Kidney (tissue), 14 donors: Measurements from ENCODE around the gene TMEM212. TPM values are rescaled to one million over a fixed set of nuclear protein-coding genes. Genes with fewer than 3 reads are reported as not detected.
A peak's percentile ranks its signal among the peaks of the same experiment; 100 is the strongest.

Experiments used
- DNase-seq, 5 donors: peaks; one replicate each; pipeline ENCODE4 v3.0.0-alpha.2; 2013 to 2020
- FAIRE-seq: peaks from 2 replicates; lab custom pipeline; 2012; peaks lifted over from hg19 to GRCh38; lab: Jason Lieb, UNC
- H3K27ac ChIP-seq, 2 donors: one replicate each; pipeline ENCODE4 v1.7.0; 2013; ENCODE audit warnings: low read depth in 2 of 2, low read length in 2 of 2, inconsistent platforms in 1 of 2
- H3K27me3 ChIP-seq: one replicate; pipeline ENCODE4 v1.7.1; 2013; ENCODE audit warnings: low read length, inconsistent platforms; ENCODE audit not compliant: control insufficient read depth, insufficient read depth
- H3K36me3 ChIP-seq, 3 donors: one replicate each; pipeline versions ENCODE4 v1.7.0 to v1.7.1; 2013; ENCODE audit warnings: low read length in 3 of 3, control low read depth in 1 of 3, inconsistent platforms in 1 of 3; ENCODE audit not compliant: insufficient read depth in 3 of 3, control insufficient read depth in 2 of 3
- H3K4me1 ChIP-seq, 3 donors: one replicate each; pipeline versions ENCODE4 v1.7.0 to v1.7.1; 2013; ENCODE audit warnings: low read length in 3 of 3, inconsistent platforms in 1 of 3, low read depth in 1 of 3; ENCODE audit not compliant: control insufficient read depth in 2 of 3, insufficient read depth in 2 of 3
- H3K4me3 ChIP-seq, 3 donors: one replicate each; pipeline versions ENCODE4 v1.7.0 to v1.8.1; 2013; ENCODE audit warnings: low read length in 3 of 3, control low read depth in 1 of 3, inconsistent platforms in 1 of 3
- H3K9ac ChIP-seq, 3 donors: one replicate each; pipeline versions ENCODE4 v1.7.0 to v1.7.1; 2013; ENCODE audit warnings: low read length in 3 of 3, control low read depth in 1 of 3, inconsistent platforms in 1 of 3
- H3K9me3 ChIP-seq, 3 donors: one replicate each; pipeline versions ENCODE4 v1.7.0 to v1.7.1; 2013; ENCODE audit warnings: low read length in 3 of 3, control low read depth in 1 of 3, inconsistent platforms in 1 of 3; ENCODE audit not compliant: control insufficient read depth in 2 of 3, insufficient read depth in 1 of 3
- intact Hi-C: fragments of 100-400 bp; cut with DNase I; formaldehyde crosslinking; loops from one replicate; pipeline ENCODE4 v1.11.1; 2022
- polyA plus RNA-seq: library from polyadenylated mRNA; stranded (reverse); fragments of 350-450 nt; fragmentation: Illumina TruSeq; extraction: RNeasy Lipid Tissue Mini Kit (QIAGEN cat#74804); gene quantifications from one replicate; pipeline ENCODE4 v1.2.3, GENCODE V29; 2014; ENCODE audit warnings: low read depth, low replicate concordance; ENCODE audit not compliant: insufficient read depth
- total RNA-seq: library from RNA; stranded (reverse); fragmentation: NEBNext Ultra II Directional; extraction: Animal tissue kit (Norgen Biotek cat#: 25700); gene quantifications from one replicate; pipeline ENCODE4 v1.2.1, GENCODE V29; 2021
- TF ChIP-seq, protein P1 (sequence below): IDR thresholded peaks from 3 replicates; pipeline ENCODE4 v1.5.1; 2012; ENCODE audit warnings: mild to moderate bottlenecking, moderate library complexity, borderline replicate concordance; ENCODE audit not compliant: insufficient read depth; ENCODE audit errors: extremely low read depth
- donor health status: control.
- donor health status: control.
- donor health status: control.
- donor health status: control.
- donor health status: control.
- donor health status: DM: yes; HTN: yes; CAD: no.
- donor health status: Normal renal cell carcinoma (clear cell type).

TMEM212 gene
- total and polyA plus RNA-seq, 2 donors from 2014 or later, result not detected

DNA sequence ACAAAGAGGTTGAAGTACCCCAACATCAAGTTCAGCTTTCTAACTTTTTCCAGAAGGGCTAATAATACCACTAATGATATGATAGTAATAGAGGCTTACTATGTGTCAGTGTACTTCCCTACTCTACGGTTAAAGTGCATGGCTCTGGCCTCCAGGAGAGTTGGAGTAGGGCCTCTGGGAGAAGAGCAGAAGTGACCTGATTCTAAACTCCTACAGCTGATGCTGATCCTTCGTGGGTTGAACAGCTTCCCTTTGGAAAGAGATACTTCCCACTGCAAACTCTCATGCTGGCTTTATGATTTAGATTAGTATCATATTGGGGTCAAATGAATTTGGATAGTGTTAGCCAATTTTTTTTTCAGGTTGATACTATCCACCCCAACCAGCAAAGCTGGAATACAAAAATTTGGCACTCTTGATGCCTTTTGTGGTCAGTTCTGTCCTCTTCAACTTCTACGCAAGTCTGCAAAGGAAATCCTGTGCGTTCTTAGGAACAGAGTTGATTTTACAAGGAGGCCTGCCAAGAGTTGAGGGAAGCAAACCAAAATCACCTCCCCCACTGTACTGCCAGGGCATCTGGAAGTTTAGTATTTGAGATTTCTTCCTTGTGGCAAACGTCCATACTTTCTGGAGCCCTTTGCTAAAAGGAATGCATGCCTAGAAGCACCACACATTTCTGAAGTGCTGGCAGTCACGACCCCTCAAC, 17.8 kb downstream of the TMEM212 start:
- Histone ChIP-seq H3K4me1 (peaks cover 0 to 2% (median 0%) of the 10 kb centered on the region in 3 donors), H3K9ac (no peak overlapping the region), H3K27me3 (no peaks in the 10 kb centered on the region), H3K36me3 (no peaks in the 10 kb centered on the region), H3K27ac (peak overlapping the region in 1 of 2 donors; percentile 45), H3K9me3 (no peaks in the 10 kb centered on the region), H3K4me3 (no peak overlapping the region)
- FAIRE-seq (no peak), DNase-seq (peak in 1 of 5 donors; percentile 57)
- TF ChIP-seq, protein P1, sequence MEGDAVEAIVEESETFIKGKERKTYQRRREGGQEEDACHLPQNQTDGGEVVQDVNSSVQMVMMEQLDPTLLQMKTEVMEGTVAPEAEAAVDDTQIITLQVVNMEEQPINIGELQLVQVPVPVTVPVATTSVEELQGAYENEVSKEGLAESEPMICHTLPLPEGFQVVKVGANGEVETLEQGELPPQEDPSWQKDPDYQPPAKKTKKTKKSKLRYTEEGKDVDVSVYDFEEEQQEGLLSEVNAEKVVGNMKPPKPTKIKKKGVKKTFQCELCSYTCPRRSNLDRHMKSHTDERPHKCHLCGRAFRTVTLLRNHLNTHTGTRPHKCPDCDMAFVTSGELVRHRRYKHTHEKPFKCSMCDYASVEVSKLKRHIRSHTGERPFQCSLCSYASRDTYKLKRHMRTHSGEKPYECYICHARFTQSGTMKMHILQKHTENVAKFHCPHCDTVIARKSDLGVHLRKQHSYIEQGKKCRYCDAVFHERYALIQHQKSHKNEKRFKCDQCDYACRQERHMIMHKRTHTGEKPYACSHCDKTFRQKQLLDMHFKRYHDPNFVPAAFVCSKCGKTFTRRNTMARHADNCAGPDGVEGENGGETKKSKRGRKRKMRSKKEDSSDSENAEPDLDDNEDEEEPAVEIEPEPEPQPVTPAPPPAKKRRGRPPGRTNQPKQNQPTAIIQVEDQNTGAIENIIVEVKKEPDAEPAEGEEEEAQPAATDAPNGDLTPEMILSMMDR, result no peak
- intact Hi-C loops, result no loop called here

DNA sequence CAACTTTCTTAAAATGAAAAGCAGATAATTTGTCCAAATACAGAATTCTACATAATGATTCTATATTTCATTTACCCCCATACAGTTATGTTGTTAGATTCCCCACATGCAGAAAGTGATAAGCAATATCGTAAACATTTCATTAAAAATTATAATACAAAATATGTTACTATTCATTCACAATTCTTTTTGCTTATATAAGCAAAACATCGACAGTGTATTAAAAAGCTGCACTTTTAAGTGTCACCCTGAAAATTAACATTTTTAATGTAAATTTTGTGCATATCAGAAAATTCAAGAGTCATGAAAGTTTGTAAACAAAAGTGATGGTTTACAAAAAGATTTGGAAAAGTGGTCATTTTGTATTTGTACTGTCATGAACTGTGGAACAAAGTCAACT, 19.2 kb downstream of the TMEM212 start:
- no peaks in the 10 kb centered on the region for H3K27me3 ChIP-seq
- intact Hi-C loops, result no loop called here
- H3K9ac ChIP-seq, result no peak overlapping the region
- FAIRE-seq (no peak), DNase-seq (no peak)
- H3K27ac ChIP-seq, result no peak overlapping the region
- TF ChIP-seq, protein P1, result no peak
- no peaks in the 10 kb centered on the region for H3K36me3 ChIP-seq
- H3K4me3 ChIP-seq, result no peak overlapping the region
- H3K4me1 ChIP-seq, result peaks cover 0 to 2% (median 0%) of the 10 kb centered on the region in 3 donors
- no peaks in the 10 kb centered on the region for H3K9me3 ChIP-seq

DNA sequence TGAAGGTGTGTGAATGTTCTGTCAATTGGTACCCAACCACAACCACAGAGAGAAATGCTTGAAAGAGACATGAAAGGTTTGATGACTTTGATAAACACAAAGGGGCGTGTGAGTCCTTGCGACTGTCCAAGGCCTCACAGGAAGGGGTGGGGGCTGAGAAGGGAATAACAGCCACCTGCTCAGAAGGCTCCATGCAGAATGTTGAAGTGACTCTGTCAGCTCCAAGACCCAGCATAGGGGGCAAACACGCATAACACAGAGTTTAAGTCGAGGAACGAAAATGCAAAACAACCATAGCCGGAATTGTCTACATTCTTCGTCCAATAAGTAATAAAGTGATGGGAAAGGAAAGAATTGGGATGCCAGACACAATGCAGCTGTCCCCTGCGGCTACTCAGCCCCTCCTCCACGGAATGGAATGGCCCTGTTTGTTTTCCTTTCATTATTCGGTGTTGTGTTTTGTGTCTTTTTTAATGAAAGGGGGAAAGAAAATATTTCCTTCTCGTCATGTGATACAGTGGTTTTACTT, 19.9 kb downstream of the TMEM212 start:
- no peak for FAIRE-seq
- Histone ChIP-seq H3K4me1 (peaks cover 0 to 2% (median 0%) of the 10 kb centered on the region in 3 donors), H3K9ac (no peak overlapping the region), H3K9me3 (no peaks in the 10 kb centered on the region), H3K4me3 (no peak overlapping the region), H3K36me3 (no peaks in the 10 kb centered on the region), H3K27me3 (no peaks in the 10 kb centered on the region), H3K27ac (peak overlapping the region in 1 of 2 donors; percentile 26)
- TF ChIP-seq, protein P1, result no peak
- intact Hi-C loops, result no loop called here
- peak; percentile 59 to 91 (median 77) for DNase-seq
